HepG2 (cell line): ENCODE data around the gene PRKN. TPM values are rescaled to one million over a fixed set of nuclear protein-coding genes. Genes with fewer than 3 reads are reported as not detected.

ENCODE experiments used
- ATAC-seq: fragments of 200-7000 bp; cut with Tn5 transposase; 3 replicates; pipeline ENCODE4 v1.9.1; 2020; ENCODE audit warnings: mild to moderate bottlenecking, moderate library complexity
- BruUV-seq: library from RNA; stranded (reverse); fragments of 400-500 nt; replicated peaks from 2 replicates; lab custom pipeline; 2021; lab: Mats Ljungman, UMichigan
- CTCF ChIA-PET: fragments of 300-600 bp; formaldehyde crosslinking; extraction: SDS; loops from one replicate; lab custom pipeline; 2021; ENCODE audit warnings: low total read pairs, inconsistent platforms, low intra/inter-chr PET ratio; lab: Yijun Ruan, JAX
- POLR2A ChIA-PET: fragments of 350-600 bp; sonication (Branson Sonifier 250); formaldehyde crosslinking; loops from one replicate; lab custom pipeline; 2020; ENCODE audit warnings: antibody characterized with exemption, inconsistent platforms; lab: Yijun Ruan, JAX
- DNase-seq: peaks from one replicate; pipeline ENCODE4 v3.0.0-alpha.2; 2015; ENCODE audit warnings: low spot score
- FAIRE-seq: peaks from 3 replicates; lab custom pipeline; 2011; peaks lifted over from hg19 to GRCh38; lab: Jason Lieb, UNC
- H2AFZ ChIP-seq: one replicate; pipeline ENCODE4 v1.6.1; 2011; ENCODE audit warnings: low read length, inconsistent platforms
- H3K27ac ChIP-seq: fragments of 300-600 bp; 3 replicates; pipeline ENCODE4 v1.8.0; 2011; ENCODE audit warnings: mixed run types, mild to moderate bottlenecking, mixed read lengths, low read length, inconsistent platforms; ENCODE audit not compliant: insufficient read depth; ENCODE audit errors: extremely low read length
- H3K27me3 ChIP-seq, 2 experiments: fragments of 200-600 bp in 1 of 2; 2 replicates in 1 of 2; 3 replicates in 1 of 2; pipeline versions ENCODE4 v1.6.0 to v1.8.0; 2011; ENCODE audit warnings: low read length in 2 of 2, mild to moderate bottlenecking in 2 of 2, moderate library complexity in 2 of 2, inconsistent platforms in 1 of 2; ENCODE audit not compliant: insufficient read depth in 2 of 2, control insufficient read depth in 1 of 2
- H3K36me3 ChIP-seq, 2 experiments: fragments of 200-600 bp in 1 of 2; replicated peaks in 1 of 2; 2 replicates in 1 of 2; 3 replicates in 1 of 2; pipeline versions ENCODE4 v1.5.1 to v1.8.0; 2011; ENCODE audit warnings: low read length in 2 of 2, inconsistent platforms in 1 of 2; ENCODE audit not compliant: insufficient read depth in 2 of 2, control insufficient read depth in 1 of 2
- H3K4me1 ChIP-seq: 2 replicates; pipeline ENCODE4 v1.5.1; 2012; ENCODE audit warnings: low read length, inconsistent platforms; ENCODE audit not compliant: insufficient read depth
- H3K4me2 ChIP-seq: 2 replicates; pipeline ENCODE4 v1.6.0; 2011; ENCODE audit warnings: low read depth, low read length, inconsistent platforms
- H3K4me3 ChIP-seq, 3 experiments: fragments of 200-600 bp in 1 of 3; sonication (generic), shearing (Covaris generic) in 1 of 3; replicated peaks in 1 of 3; 2 replicates each; pipeline ENCODE4 v1.5.1; 2011 to 2016; ENCODE audit warnings: low read length in 3 of 3, inconsistent platforms in 2 of 3, low read depth in 2 of 3, mild to moderate bottlenecking in 2 of 3, control low read depth in 1 of 3, mixed read lengths in 1 of 3; ENCODE audit not compliant: insufficient read depth in 1 of 3
- H3K79me2 ChIP-seq: one replicate; pipeline ENCODE4 v1.6.1; 2011; ENCODE audit warnings: low read length, inconsistent platforms; ENCODE audit not compliant: insufficient read depth
- H3K9ac ChIP-seq: 2 replicates; pipeline ENCODE4 v1.6.0; 2011; ENCODE audit warnings: mild to moderate bottlenecking, low read depth, low read length, inconsistent platforms; ENCODE audit not compliant: insufficient read depth
- H3K9me3 ChIP-seq: 2 replicates; pipeline ENCODE4 v1.5.1; 2012; ENCODE audit warnings: mild to moderate bottlenecking, low read length
- H4K20me1 ChIP-seq: 2 replicates; pipeline ENCODE4 v1.6.0; 2011; ENCODE audit warnings: inconsistent platforms, mild to moderate bottlenecking, low read length, moderate library complexity; ENCODE audit not compliant: insufficient read depth
- ATF5 ChIP-seq: sonication (generic); formaldehyde crosslinking; IDR thresholded peaks from 2 replicates; pipeline ENCODE4 v1.4.0; 2020; ENCODE audit warnings: mild to moderate bottlenecking, low read depth, missing genetic modification reagents
- CSRNP1 ChIP-seq: sonication (generic); formaldehyde crosslinking; IDR thresholded peaks from 2 replicates; pipeline ENCODE4 v1.8.1; 2023; ENCODE audit warnings: mild to moderate bottlenecking, missing genetic modification reagents
- DMAP1 ChIP-seq: IDR thresholded peaks from 2 replicates; pipeline ENCODE4 v1.6.1; 2016
- MXD3 ChIP-seq: IDR thresholded peaks from 2 replicates; pipeline ENCODE4 v1.6.1; 2016; ENCODE audit warnings: mild to moderate bottlenecking, missing biosample characterization, missing genetic modification reagents
- SP2 ChIP-seq: sonication (generic); formaldehyde crosslinking; IDR thresholded peaks from 2 replicates; pipeline ENCODE4 v1.5.1; 2020; ENCODE audit warnings: mild to moderate bottlenecking, missing genetic modification reagents
- TBP ChIP-seq: sonication (generic); formaldehyde crosslinking; IDR thresholded peaks from 2 replicates; pipeline ENCODE4 v1.5.0; 2020; ENCODE audit warnings: missing genetic modification reagents
- TRIM22 ChIP-seq: fragments of 450-650 bp; IDR thresholded peaks from 2 replicates; pipeline ENCODE4 v1.6.1; 2017
- ZNF124 ChIP-seq: sonication (generic); formaldehyde crosslinking; IDR thresholded peaks from 2 replicates; pipeline ENCODE4 v1.4.0; 2020; ENCODE audit warnings: missing genetic modification reagents
- ZNF260 ChIP-seq: sonication (generic); formaldehyde crosslinking; IDR thresholded peaks from 2 replicates; pipeline ENCODE4 v1.4.0; 2020; ENCODE audit warnings: missing genetic modification reagents, low read depth, mild to moderate bottlenecking, borderline replicate concordance
- WGBS: methylation state at CpG from one replicate; pipeline ENCODE4 v1.1.6; 2017; ENCODE audit warnings: low lambda C conversion rate; 5-methylcytosine and 5-hydroxymethylcytosine counted together
- in situ Hi-C: cut with HindIII; loops from 2 replicates; pipeline ENCODE4 v1.10.0; 2017; ENCODE audit warnings: low pct_unique_long_range_greater_than_20kb; ENCODE audit not compliant: extremely low pct_ligation_motif_present
- intact Hi-C: fragments of 100-400 bp; cut with micrococcal nuclease; formaldehyde crosslinking; loops from one replicate; pipeline ENCODE4 v1.10.0; 2022; ENCODE audit not compliant: unreplicated experiment
- polyA plus RNA-seq, 8 experiments: library from polyadenylated mRNA; depleted of rRNA in 3 of 8; stranded (reverse) in 7 of 8; unstranded in 1 of 8; fragments of >200 nt; fragmentation: Illumina TruSeq in 4 of 8; extraction: Trizol in 4 of 8; gene quantifications; 2 replicates each; pipeline versions ENCODE4 v1.2.1 to v1.2.3, GENCODE V29; 2011 to 2016; ENCODE audit warnings: low read depth in 4 of 8, missing spikeins in 1 of 8, mixed read lengths in 1 of 8; ENCODE audit not compliant: insufficient read depth in 1 of 8
- total RNA-seq, 5 experiments: library from RNA; depleted of rRNA; stranded (reverse); fragments of >200 nt; fragmentation: Illumina TruSeq; extraction: Trizol; gene quantifications; 2 replicates each; pipeline ENCODE4 v1.2.3, GENCODE V29; 2016; ENCODE audit warnings: low read depth in 1 of 5

The PRKN gene
- total and polyA plus RNA-seq, 2 of the 13 experiments (the other 11 are each of a cell fraction or from before 2014, with no cell fraction given), result 0.31 to 0.44 TPM

GRCh38 chr6:162292915-162293314 is 434.7 kb downstream of the PRKN start:
- ATAC-seq (no peak), DNase-seq (no peak)
- Histone ChIP-seq H2AFZ (no peak overlapping the region), H3K9ac (no peak overlapping the region), H3K27ac (no peak overlapping the region), H3K79me2 (no peaks in the 10 kb centered on the region), H3K4me3 (no peak overlapping the region)
- CTCF ChIA-PET, result no interaction called here
- POLR2A ChIA-PET, result no interaction called here
- TF ChIP-seq TRIM22, result no peak
- TF ChIP-seq MXD3 (CRISPR knock-in tag), result no peak
- no peak for TF ChIP-seq TBP (CRISPR knock-in tag)
- no peak for TF ChIP-seq ZNF260
- TF ChIP-seq DMAP1 (CRISPR knock-in tag), result no peak
- TF ChIP-seq SP2 (CRISPR knock-in tag), result no peak
- TF ChIP-seq CSRNP1, result no peak
- no peak for TF ChIP-seq ZNF124
- TF ChIP-seq ATF5 (CRISPR knock-in tag), result no peak
- TF ChIP-seq, all 625 proteins: peak for 0
- no TSS peak for BruUV-seq
- H3K27me3 ChIP-seq, result no peaks in the 10 kb centered on the region
- H3K9me3 ChIP-seq, result peaks cover 16% of the 10 kb centered on the region
- in situ Hi-C loops (no loop called here), intact Hi-C loops (no loop called here)
- no peak overlapping the region for H3K4me2 ChIP-seq
- 0% methylated on average over 2 of the region's 2 CpGs for WGBS
- no peaks in the 10 kb centered on the region for H4K20me1 ChIP-seq
- no peaks in the 10 kb centered on the region for H3K36me3 ChIP-seq
- no peaks in the 10 kb centered on the region for H3K4me1 ChIP-seq
- FAIRE-seq, result no peak
